Measurements from ENCODE around the gene WDFY4.

WDFY4 gene

DNA sequence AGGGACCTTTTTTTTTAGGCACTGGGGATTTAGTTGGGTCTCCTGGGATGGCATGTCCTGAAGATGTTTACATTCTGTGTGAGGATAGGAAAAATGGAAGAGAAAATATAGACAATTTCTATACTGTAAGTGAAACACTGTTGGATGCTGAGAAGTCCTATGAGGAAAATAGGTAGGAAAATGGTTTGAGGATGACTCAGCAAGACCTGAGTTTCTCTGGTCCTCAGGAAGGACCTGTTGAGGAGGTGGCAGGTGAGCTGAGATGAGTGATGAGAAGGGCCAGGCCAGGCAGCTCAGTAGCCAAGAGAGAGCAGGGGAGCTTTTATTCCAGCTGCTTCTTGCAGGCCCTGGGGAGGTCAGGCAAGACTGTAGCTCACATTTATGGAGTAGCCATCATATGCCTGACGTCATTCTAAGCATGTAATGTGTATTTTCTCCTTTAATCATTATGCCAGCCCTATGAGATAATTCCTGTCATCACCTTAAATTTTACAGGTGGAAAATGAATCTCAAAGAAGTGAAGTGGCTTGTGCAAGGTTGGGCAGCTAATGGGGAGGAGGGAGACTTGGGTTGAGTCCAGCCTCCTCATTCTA, 274.0 kb downstream of the WDFY4 start:
- no peak for DNase-seq

DNA sequence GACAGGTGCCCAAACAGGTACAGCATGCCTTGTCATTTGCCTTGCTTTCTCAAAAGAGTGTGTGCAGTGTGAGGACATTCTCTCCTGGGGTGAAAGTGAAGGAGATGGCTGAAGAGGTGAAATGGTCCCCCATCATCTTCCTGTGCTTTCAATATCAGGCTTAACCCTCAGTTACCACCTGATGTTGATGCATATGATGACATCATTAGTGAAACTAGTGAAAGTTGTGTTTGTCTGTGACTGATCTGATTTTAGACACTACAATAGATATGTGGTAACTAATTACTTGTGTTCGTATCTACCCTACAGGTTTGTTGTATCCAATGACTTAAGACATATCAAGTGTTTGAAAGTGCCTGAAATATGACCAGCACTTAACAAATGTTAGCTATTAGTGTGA, 279.4 kb downstream of the WDFY4 start:
- DNase-seq: no peak

DNA sequence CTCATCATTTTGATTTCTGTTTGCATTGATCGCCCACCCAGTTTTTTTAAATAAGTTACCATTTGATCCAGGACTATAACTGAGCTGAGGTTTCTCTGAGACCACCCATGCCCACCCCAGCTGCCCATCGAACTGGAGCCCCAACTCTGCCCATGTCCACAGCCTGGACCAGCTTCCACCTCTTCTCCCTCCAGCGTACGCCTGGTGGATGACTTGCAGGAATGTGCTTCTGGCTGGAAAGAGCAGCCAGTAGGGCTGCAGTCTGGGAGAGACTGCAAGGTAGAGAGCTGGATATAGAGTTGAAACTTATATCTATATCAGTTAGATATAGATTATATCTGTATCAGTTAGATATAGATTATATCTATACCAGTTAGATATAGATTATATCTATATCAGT, 280.8 kb downstream of the WDFY4 start:
- no peak for DNase-seq

DNA sequence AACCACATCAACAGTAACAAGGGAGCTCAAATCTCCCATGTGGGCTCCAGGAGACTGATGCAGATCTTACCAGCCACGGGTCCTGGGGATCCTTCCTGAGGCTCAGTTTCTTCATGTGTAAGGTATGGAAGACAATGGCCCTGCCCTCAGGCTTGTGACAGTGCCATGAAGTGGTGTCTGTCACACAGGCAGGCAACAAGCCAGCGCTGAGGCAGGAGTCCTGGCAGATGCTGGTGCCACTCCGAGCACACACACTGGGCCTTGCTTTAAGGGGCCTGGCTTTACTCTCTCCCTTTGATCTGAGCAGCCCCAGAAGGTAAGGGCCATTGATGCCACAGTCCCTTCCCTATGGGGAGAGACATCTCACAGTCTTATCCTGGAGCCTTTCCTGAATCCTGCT, 283.4 kb downstream of the WDFY4 start:
- no peak for DNase-seq

DNA sequence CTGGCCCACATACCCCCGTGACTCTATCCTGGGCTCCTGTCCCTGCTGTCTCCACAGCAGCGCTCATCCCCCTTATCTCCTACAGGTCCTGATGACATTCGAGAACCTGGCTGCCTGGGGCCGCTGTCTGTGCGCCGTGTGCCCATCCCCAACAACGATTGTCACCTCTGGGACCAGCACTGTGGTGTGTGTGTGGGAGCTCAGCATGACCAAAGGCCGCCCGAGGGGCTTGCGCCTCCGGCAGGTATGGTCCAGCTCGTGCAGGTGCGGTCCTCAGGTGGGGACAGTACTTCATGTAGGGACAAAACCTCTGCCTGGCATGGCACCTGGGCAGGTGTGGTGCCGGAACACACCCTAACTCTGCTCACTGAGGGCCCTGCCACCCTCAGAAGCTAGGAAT, 285.4 kb downstream of the WDFY4 start:
- no peak for DNase-seq

DNA sequence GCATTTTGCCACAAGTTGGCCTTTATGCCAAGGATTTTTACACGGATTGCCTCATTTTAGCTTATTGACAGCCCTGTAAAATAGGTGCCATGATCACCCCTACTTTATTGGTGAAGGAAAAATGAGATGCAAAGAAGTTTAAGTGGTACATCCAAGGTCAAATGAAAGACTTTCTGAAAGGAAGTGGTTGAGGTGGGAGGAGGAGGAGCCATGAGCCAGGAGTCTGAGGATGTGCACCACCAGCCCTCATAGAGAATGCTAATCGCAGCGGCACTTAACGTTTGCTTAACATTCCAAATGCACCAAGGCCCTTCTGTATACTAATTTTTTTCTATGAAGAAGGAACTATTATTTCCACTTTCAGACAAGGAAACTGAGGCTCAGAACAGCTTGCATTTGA, 286.0 kb downstream of the WDFY4 start:
- no peak for DNase-seq

DNA sequence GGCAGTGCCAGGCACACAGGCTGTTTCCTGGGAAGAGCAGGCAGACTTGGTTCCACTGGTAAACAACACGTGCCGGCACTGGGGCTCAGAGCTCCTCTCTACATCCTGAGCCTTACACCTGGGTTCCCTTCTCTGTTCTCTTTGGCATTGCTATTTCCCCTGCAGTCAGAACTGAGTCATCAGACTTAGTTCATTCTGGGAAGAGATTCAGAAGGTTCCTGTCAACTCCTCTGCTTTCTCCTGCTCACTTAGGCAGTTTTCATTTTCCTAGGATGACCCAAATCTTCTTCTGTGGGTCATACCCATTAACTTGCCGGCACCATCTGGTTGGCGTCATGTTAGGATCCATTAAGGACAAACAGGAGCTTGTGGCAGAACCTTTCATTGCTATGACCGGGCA, 288.4 kb downstream of the WDFY4 start:
- no peak for DNase-seq

DNA sequence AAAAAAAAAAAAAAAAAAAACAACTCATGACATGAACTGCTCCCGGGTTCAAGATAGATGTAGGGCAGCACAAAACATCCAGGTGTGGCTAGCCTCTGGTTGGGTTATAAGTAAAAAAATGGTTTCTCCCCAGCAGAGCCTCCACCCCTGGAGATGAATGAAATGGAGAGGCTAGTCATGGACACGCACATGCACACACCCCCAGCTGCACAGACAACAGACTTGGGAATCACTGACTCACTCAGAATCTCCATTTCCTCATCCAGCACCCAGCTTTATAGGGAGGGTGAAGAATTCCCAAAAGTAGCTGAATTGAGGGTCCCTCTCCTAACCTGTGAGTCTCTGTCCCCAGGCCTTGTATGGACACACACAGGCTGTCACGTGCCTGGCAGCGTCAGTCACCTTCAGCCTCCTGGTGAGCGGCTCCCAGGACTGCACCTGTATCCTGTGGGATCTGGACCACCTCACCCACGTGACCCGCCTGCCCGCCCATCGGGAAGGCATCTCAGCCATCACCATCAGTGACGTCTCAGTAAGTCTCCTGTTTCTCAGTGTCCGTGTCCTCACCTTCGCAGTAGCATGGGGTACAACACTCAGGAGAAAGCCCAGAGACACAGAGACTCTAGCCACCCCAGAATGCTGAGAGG, 290.0 kb downstream of the WDFY4 start:
- no peak for DNase-seq

DNA sequence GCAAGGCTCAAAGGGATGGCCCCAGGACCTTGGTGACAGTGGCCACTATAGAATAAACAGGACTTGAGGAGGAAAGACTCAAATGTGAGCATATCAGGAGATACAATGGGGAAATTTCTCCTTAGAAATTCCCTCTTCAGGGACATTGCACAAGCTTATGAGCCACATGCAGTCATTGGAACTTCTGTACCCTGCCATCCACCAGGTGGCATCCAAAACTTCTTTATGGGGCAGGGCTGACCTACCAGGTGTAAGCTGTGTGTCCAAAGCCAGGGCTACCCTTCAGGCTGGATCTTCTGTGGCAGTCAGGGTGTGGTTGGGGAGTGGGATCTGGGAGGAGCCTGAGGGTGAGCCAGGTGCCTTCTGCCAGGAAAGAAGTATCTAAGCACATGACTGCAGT, 291.5 kb downstream of the WDFY4 start:
- DNase-seq: no peak

DNA sequence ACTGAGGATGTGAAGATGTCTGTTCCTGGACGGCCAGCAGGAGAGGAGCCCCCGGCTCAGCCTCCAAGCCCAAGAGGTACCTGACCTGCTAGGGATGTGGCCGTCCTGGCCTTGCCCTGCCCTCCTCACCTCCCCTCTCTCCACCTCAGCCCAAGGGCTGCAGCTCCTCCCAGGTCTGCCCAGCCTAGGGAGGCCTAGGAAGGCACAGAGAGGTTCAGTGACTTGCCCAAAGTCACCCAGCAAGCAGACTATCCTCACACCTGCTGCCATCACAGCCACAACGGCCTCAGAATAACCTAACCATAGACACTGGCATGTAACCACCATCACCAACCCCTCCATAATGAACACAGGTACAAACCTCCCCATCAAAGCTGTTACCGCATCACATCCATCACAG, 293.6 kb downstream of the WDFY4 start:
- DNase-seq: no peak

DNA sequence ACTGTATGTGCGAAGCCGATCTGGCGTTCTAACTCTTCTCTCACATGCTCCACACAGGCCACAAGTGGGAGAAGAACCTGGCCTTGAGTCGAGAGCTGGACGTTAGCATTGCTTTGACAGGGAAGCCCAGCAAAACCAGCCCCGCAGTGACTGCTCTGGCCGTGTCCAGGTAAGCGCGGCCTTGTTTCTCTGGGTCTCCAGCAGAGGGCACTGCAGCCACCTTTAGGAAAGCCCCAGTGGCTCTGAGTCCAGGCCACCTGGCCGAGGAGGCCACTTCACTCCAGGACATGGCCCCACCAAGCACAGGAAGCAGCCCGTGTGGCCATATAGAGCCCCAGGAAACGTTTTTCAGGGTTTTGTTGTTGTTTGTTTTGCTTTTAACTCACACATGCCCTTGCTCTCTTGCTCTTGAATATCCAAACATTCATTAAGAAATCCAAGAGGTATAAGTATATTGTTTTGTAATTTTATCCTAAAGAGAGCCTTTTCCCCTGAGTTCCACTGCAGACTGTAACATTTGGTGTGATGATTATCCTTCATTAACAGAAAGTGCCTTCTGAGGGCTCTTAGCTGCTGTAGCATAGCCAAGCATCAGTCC, 296.7 kb downstream of the WDFY4 start:
- DNase-seq: peak; percentile 73

DNA sequence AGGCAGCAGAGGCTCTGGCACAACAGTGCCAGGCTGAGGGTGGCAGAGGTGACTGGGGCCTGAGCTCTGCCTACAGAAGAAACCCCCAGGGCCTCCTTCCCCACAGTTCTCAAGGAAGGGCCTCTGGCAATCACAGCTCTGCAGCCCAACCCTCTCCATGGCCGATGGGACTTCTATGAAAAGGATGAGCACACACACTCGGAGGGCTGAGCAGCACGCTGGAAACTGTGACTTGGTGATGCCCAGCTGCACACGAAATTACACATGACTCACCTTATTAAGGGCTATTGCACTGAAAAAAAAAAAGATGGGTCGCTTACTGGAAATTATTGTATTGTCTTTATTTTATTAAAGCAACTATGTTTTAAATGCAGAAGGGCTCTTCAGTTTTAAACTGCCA, 297.9 kb downstream of the WDFY4 start:
- DNase-seq: no peak

DNA sequence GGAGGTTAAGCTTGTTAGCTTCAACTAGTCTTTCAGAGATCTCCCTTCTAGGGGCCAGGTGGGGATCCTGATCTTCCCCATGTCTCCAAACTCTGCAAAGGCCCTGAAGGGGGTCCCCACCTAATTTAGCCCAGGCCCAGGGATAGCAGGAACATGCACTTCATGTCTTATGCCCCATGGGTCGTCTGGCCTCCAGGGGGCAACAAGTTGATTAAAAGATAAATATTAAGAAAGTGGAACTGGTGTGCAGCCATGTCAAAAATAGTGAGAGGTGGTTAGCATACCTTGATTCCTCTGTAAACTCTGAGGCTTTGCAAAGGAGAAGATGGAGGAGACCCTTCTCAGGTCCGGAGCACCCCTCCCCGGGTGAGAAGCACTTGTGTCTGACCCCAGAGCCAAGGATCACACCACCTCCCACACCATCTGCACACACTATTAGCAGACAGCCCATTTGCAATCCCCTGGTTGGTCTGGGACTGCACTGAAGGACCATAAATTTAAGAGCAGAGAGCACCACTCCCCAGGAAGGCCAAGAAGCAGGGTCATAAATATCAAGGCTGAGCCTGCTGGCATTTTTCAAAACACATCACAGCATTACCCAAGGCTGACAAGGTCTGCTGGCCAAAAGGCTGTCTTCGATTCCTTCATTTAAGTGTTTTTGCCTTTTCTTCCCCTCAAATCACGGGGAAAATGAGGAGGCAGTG, 299.1 kb downstream of the WDFY4 start:
- DNase-seq: no peak

DNA sequence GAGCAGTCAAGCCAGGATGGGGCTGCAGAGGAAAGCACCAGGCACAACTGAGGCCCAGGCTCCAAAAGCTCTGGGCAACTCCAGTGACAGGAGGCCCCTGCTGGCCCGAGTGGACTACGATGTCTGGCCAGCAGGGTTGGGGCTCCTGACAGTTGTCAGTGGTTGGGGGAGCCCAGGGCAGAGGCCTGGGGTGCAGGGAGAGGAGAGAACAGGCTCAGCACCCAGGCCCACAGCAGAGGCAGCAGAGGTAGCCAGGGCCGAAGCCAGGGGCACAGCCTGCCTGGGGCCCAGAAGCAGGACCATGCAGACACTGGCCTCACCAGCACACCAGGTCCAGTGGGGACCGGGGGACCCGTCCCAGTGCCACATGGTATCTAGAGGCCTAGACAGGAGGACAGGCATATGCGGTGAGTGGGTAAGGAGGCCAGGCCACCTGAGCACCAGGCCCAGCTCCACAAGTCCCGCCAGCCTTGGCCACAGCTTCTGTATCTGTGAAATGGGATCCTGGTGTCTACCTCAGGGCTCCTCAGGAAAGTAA, 301.0 kb downstream of the WDFY4 start:
- DNase-seq: no peak

DNA sequence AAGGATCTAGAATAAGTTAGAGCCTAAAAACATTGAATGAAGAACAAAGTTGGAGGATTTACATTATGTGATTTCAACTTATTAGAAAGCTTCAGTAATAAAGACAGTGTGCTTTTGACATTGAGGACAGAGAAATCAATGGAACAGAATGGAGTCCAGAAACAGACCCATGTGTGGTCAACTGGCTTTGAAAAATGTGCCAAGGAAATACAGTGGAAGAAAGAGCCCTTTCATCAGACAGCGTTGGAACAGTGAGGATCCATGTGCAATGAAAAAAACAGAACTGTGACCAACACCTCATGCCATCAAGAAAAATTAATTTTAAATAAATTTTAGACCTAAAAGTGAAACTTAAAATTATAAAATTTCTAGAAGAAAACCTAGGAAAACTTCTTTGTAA, 305.6 kb downstream of the WDFY4 start:
- DNase-seq: no peak

DNA sequence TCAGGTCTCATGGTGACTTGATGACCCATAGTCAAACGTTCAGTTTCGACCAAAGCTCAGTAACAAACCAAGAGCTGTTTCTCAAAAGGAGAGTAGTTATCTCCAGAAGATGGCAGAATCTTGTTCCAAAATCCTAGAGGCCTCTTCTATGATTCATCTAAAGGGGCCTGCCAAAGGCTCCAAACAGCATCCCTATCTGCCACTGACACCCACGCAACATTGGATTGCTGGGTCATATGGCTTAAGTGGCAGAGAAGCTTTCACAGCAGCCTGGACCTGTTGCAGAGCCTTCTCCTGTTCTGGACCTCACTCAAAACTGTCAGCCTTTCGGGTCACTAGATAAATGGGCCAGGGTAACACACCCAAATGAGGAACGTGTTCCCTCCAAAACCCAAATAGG, 309.0 kb downstream of the WDFY4 start:
- DNase-seq: no peak

DNA sequence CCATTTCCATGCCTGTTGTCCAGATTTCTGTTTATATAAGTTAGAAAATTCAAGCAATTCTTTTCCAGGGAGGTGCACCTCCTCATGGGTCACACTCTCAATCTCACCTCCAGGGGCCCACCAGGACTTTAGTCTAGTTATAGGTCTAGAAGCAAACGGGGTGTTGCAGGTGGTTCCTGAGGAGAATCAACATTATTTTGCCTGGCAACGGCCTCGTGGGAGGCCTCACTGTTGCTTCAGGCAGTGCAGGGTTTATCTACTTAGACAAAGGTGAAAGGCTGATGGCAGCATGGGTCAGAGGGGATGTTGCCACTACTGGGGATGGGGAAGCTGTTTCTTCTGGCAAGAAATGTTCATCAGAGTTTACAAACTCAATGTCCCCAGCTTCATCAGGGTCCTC, 311.7 kb downstream of the WDFY4 start:
- DNase-seq: no peak

DNA sequence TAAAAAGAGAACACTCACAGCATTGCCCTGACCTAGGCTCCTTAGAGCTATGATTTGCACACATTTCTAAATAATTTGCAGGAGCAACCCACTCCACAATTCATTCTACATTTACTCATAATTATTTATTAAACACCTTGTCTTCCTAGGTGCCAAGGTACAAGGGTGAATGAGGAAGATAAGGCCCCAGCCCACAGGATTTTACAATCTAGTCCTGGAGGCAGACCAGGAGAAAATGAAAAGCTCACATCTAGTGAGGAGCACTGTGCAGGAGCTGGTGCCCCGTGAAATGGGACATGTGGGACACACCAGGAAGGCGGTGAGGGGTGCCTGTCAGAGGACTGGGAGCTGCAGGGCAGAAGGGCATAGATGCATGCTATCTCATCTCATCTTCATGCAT, 314.7 kb downstream of the WDFY4 start:
- DNase-seq: no peak

DNA sequence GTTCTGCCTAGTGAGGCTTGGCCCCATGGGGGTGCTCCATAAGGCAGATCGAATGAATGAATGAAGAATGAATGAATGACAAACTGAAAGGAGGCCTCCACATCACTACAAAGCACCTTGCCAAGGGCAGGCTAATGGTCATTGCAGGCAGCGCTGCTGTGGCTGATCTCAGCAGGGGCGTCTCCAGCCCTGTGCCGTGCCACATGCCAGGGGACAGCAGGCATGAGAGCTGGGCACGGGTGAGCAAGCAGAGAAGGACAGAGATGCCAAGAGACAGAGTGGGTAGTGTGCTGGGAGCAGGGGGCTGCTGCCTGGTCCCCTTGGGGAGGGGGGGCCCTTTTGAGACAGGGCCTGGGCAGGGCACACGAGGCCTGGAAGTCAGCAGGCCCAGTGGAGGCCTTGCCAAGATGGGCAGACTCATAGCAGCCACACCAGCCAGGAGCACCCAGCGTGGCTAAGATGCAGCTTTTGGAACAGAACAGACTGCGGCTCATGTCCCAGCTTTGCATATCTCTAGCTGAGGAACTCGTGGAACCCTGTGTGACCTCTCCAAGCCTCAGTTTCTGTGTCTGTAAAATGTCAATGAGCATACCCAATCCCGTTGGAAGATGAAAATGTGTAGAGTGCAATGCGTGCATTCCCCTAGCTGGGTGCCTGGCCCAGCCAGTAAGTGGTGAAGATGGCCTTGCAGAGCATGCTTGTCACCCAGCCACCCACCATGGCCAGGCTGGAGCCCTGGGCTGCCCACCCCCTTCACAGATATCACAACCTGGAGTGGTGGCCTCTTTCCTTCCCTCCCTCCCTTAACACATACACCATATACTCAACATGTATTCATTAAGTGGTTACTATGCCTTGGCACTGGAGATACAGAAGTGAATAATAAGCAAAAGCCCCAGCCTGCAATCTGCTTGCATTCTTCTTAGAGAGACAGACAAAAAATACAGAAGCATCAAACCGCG, 316.0 kb downstream of the WDFY4 start:
- no peak for DNase-seq

DNA sequence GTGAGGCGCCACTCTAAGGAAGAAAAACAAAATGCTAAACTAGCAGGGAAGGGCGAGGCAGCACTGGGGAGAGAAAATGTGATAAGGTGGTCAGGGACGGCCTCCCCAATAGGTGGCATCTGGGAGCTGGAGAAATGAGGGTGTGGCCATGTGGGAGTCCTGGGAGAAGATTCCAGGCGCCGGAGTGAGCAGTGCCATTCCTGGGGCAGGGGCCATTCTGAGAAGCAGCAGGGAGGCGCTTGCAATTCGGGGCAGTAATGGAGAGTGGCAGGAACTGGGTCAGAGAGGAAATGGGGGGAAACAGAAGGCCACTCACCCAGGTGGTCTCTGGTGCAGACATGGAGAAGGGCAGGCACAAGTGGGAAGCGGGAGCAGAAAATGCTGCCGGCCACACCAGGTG, 316.7 kb downstream of the WDFY4 start:
- no peak for DNase-seq

DNA sequence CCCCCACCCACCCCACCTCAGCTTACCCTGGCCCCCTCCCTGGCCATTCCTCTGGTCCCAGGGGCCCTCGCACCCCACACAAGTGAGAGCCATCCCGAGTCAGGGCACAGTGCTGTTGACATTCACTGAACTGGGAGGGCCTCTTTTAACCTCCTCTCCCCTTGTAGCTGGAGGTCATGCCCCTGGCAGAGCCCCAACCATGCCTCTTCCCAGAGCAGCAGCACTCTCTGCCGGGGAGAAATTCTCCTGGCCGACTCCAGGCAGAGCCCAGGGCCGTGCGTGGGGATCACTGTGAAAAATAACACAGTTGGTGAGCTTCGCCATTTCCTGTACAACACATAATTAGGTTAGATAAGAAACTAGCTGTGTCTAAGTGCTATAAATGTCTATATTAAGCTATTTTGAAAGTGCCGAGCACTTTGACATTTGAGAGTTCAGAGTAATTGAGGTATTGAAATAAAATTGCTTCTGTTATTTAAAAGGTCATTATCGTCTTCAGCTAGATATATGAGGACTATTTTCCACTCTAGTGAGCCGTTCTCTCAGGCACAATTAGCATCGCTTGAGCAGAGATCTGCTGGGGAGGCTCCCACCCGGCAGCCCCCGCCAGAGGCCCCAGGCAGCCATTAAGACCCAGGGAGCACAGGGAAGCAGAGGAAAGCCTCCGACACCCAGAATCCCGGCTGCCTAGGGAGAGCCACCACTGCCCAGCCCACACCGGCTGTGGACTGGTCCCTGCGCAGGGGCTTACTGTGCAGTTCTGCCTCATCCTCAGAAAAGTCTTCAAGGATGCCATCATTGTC, 317.4 kb downstream of the WDFY4 start:
- no peak for DNase-seq

DNA sequence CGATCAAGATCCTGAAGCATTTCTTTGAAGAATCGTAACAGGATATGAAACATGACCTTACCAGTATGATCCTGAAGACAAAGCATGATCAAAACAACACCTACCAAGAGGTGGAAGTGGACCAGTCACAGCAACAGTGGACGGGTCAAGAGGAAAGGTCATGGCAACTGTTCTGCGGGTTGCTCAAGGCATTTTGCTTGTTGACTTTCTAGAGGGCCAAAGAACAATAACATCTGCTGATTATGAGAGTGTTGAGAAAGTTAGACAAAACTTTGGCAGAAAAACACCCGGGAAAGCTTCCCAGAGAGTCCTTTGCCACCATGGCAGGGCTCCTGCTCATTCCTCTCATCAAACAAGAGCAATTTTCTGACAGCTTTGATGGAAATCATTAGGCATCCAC, 320.6 kb downstream of the WDFY4 start:
- no peak for DNase-seq

All from activated CD8-positive, alpha-beta memory T cell treated with anti-CD3 and anti-CD28 coated beads, Interleukin-2, amount 50 U/mL, for 48 hours (primary cell).